ENCODE results near the gene FGF14.

DNA sequence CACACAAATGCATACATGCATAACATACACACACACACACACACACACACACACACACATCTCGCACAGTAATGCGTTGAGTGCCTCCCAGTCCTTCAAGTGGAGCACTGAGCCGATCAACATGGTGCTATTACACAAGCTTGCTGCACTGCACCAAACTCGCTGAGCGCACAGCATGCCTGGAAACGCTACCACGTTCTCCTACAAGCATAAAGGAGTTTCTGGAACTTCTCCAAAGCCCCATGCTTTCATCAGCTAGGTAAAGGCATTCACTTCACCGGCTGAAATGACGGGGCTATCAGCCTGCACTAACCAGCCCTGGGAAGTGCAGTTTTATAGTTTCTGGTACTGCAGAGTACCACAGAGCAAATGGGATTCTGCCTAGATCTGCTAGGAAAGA is 92.7 kb downstream of the FGF14 start:
- TF ChIP-seq POLR2A (IDR thresholded peaks at IDR 0.05) (no peak), POLR2AphosphoS5 (IDR thresholded peaks at IDR 0.05) (no peak), EP300 (IDR thresholded peaks at IDR 0.05) (no peak)
- TF ChIP-seq, protein P1, sequence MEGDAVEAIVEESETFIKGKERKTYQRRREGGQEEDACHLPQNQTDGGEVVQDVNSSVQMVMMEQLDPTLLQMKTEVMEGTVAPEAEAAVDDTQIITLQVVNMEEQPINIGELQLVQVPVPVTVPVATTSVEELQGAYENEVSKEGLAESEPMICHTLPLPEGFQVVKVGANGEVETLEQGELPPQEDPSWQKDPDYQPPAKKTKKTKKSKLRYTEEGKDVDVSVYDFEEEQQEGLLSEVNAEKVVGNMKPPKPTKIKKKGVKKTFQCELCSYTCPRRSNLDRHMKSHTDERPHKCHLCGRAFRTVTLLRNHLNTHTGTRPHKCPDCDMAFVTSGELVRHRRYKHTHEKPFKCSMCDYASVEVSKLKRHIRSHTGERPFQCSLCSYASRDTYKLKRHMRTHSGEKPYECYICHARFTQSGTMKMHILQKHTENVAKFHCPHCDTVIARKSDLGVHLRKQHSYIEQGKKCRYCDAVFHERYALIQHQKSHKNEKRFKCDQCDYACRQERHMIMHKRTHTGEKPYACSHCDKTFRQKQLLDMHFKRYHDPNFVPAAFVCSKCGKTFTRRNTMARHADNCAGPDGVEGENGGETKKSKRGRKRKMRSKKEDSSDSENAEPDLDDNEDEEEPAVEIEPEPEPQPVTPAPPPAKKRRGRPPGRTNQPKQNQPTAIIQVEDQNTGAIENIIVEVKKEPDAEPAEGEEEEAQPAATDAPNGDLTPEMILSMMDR (IDR thresholded peaks at IDR 0.05), result no peak
